Mesothelial cell of epicardium (in vitro differentiated cells): ENCODE measurements around the gene TCTN1. TPM values are rescaled to one million over a fixed set of nuclear protein-coding genes. Genes with fewer than 3 reads are reported as not detected.
A peak's percentile ranks its signal among the peaks of the same experiment; 100 is the strongest.
"Not testable (repeated sequence)": the region's sequence is repeated elsewhere in the genome, so short reads cannot be mapped to it uniquely, and the experiment has no call there.

Source experiments
- DNase-seq, 2 experiments: peaks; one replicate each; pipeline ENCODE4 v3.0.0; 2021; ENCODE audit warnings: low spot score in 2 of 2; ENCODE audit not compliant: unreplicated experiment in 2 of 2
- H3K27ac Mint-ChIP-seq: 2 replicates; pipeline ENCODE4 v1.8.0; 2021; ENCODE audit warnings: mixed read lengths
- H3K27me3 Mint-ChIP-seq: 2 replicates; pipeline ENCODE4 v1.8.0; 2021; ENCODE audit warnings: low read depth, mixed read lengths
- H3K36me3 Mint-ChIP-seq: 2 replicates; pipeline ENCODE4 v1.8.0; 2021; ENCODE audit warnings: mixed read lengths
- H3K4me1 Mint-ChIP-seq: 2 replicates; pipeline ENCODE4 v1.8.0; 2021; ENCODE audit warnings: mixed read lengths
- H3K4me3 Mint-ChIP-seq: 2 replicates; pipeline ENCODE4 v1.8.0; 2021; ENCODE audit warnings: mild to moderate bottlenecking, moderate library complexity, mixed read lengths
- H3K9me3 Mint-ChIP-seq: 2 replicates; pipeline ENCODE4 v1.8.0; 2021; ENCODE audit warnings: mixed read lengths
- CTCF ChIP-seq: fragments of 200-600 bp; sonication (generic); IDR thresholded peaks from one replicate; pipeline ENCODE4 v1.5.0; 2021; ENCODE audit warnings: antibody characterized with exemption; ENCODE audit not compliant: unreplicated experiment
- total RNA-seq: library from RNA; stranded (reverse); gene quantifications from 3 replicates; pipeline ENCODE4 v1.2.1, GENCODE V29; 2021

TCTN1 gene
- total RNA-seq, 1 donor from 2014 or later: 63.4 TPM

- DNase-seq: no peak
- no peaks in the 10 kb centered on the region for H3K9me3 Mint-ChIP-seq
Observed at GRCh38 chr12:110597885-110598284, 16.0 kb upstream of the TCTN1 start.

GRCh38 chr12:110599334-110599733 lies 14.6 kb upstream of the TCTN1 start:
- no peak overlapping the region for H3K27ac Mint-ChIP-seq
- DNase-seq: no peak
- no peaks in the 10 kb centered on the region for H3K27me3 Mint-ChIP-seq
- H3K9me3 Mint-ChIP-seq: no peaks in the 10 kb centered on the region
- no peaks in the 10 kb centered on the region for H3K36me3 Mint-ChIP-seq
- no peak for TF ChIP-seq CTCF
- no peaks in the 10 kb centered on the region for H3K4me1 Mint-ChIP-seq
- no peak overlapping the region for H3K4me3 Mint-ChIP-seq

More at GRCh38 chr12:110597885-110598284, 16.0 kb upstream of the TCTN1 start:
- Mint-ChIP-seq H3K4me3 (no peak overlapping the region), H3K27me3 (no peaks in the 10 kb centered on the region), H3K4me1 (no peaks in the 10 kb centered on the region), H3K36me3 (no peaks in the 10 kb centered on the region), H3K27ac (no peak overlapping the region)
- TF ChIP-seq CTCF: no peak

- no peak overlapping the region for H3K27ac Mint-ChIP-seq
- no peak for DNase-seq
- H3K27me3 Mint-ChIP-seq: no peaks in the 10 kb centered on the region
- no peak overlapping the region for H3K4me3 Mint-ChIP-seq
- no peaks in the 10 kb centered on the region for H3K36me3 Mint-ChIP-seq
- TF ChIP-seq CTCF: peak; percentile 25
- no peaks in the 10 kb centered on the region for H3K4me1 Mint-ChIP-seq
- H3K9me3 Mint-ChIP-seq: no peaks in the 10 kb centered on the region
Observed at GRCh38 chr12:110600254-110600653, 13.7 kb upstream of the TCTN1 start.

DNA sequence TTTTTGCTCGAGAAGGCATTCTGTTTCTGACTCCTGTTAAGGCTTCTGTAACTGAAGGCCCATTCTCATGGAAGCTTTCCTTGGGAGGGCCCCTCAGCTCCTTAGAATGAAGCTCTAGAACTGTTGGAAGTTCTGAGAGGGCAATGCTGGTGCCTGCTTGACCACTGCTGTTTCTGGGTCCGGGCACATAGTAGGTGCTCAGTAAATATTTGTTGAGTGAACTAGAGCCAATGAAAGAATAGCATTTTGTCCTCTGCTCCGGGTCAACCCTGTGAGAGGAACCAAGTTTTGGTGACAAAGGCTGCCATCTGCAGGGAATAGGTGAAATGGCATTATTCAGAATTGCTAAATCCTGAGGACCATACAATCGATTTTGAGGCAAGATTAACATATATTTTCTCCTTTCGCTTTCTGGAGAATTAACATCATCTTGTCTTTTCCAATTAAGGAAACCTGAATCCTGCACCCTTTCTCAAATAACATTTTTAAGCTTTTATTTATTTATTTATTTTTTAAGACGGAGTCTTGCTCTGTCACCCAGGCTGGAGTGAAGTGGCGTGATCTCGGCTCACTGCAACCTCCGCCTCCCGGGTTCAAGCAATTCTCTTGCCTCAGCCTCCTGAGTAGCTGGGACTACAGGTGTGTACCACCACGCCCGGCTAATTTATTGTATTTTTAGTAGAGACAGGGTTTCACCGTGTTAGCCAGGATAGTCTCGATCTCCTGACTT lies 11.7 kb upstream of the TCTN1 start:
- H3K4me1 Mint-ChIP-seq, H3K27me3 Mint-ChIP-seq, DNase-seq, H3K36me3 Mint-ChIP-seq, H3K27ac Mint-ChIP-seq, H3K9me3 Mint-ChIP-seq, H3K4me3 Mint-ChIP-seq: not testable (repeated sequence)
- peak; percentile 47 for TF ChIP-seq CTCF

- Mint-ChIP-seq H3K4me1 (no peaks in the 10 kb centered on the region), H3K36me3 (no peaks in the 10 kb centered on the region), H3K27me3 (no peaks in the 10 kb centered on the region), H3K4me3 (no peak overlapping the region), H3K9me3 (no peaks in the 10 kb centered on the region), H3K27ac (no peak overlapping the region)
- TF ChIP-seq CTCF: no peak
- DNase-seq: no peak
Observed at GRCh38 chr12:110606253-110606611, 7.7 kb upstream of the TCTN1 start.
